Measurements from ENCODE around the gene GFRA1.

The GFRA1 gene

DNA sequence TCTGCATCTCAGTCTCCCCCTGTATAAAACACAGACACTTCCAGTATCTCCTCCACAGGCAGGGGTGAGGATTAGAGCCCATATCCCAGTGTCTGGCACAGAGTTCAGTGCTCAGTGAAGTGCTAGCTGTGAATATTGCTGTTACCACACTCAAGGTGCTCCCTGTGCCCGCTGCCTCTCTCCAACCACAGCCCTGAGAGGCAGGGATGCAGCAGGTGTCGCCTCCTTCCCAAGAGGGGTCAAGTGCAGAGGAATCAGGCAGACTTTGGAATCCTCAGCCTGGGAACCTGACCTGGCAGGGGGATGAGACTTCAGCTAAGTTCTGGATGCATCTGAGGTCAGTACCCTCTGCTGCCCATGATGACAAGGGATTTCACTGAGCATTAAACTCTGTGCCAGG lies 163.1 kb downstream of the GFRA1 start:
- Histone ChIP-seq H3K36me3 (ENCODE audit: control insufficient read depth, insufficient read depth, low read length) (no peaks in the 10 kb centered on the region), H3K27ac (ENCODE audit: insufficient read depth, low read depth, low read length, poor library complexity, severe bottlenecking) (no peak overlapping the region), H3K4me3 (ENCODE audit: insufficient read depth, low read depth, low read length) (no peak overlapping the region), H3K4me1 (ENCODE audit: control insufficient read depth, insufficient read depth, low read length) (no peaks in the 10 kb centered on the region), H3K27me3 (ENCODE audit: control insufficient read depth, insufficient read depth, low read length, poor library complexity, severe bottlenecking) (no peaks in the 10 kb centered on the region), H3K9me3 (ENCODE audit: control insufficient read depth, low read length) (no peaks in the 10 kb centered on the region)
- 90 to 92% methylated on average over 2 of the region's 2 CpGs for WGBS, 2 experiments

DNA sequence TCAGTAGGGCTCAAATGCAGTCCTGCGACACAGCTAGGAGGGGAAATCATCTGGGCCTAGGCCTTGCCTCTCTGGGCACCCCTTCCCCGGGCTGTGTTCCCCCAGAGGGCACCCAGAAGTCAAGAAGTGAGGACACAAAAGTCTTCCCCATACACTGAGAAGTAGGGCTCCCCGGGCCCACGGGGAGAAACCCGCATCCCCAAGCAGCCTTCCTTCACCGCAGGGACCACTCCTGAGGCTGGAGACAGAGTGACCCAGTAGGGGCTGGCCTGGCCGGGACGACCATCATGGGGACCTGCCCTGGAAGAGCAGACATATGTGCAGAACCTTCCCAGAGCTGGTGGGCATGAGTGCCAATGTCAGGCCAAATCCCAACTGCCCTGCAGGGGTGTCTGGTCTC lies 163.5 kb downstream of the GFRA1 start:
- 95% methylated on average over 8 of the region's 8 CpGs for WGBS, 2 experiments
- Histone ChIP-seq H3K4me3 (ENCODE audit: insufficient read depth, low read depth, low read length) (no peak overlapping the region), H3K4me1 (ENCODE audit: control insufficient read depth, insufficient read depth, low read length) (no peaks in the 10 kb centered on the region), H3K9me3 (ENCODE audit: control insufficient read depth, low read length) (no peaks in the 10 kb centered on the region), H3K27me3 (ENCODE audit: control insufficient read depth, insufficient read depth, low read length, poor library complexity, severe bottlenecking) (no peaks in the 10 kb centered on the region), H3K36me3 (ENCODE audit: control insufficient read depth, insufficient read depth, low read length) (no peaks in the 10 kb centered on the region), H3K27ac (ENCODE audit: insufficient read depth, low read depth, low read length, poor library complexity, severe bottlenecking) (no peak overlapping the region)

DNA sequence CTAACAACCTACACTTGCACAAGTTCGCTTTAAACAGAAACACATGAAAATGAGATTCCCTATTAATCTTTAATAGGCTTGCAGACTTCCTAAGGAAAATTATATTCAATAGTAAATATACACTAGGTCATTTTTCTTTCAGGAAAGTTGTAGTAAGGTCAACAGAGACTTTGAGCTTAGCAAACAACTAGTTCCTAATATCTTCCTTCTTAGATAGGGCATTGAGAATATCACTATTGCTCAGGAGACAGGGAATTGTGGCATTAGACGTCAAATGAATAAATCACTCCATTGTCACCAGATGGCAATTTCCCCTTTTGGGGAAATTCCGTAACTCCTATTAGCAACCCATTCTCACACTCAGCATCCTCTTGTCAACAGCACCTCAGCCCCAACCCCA lies 164.9 kb downstream of the GFRA1 start:
- H3K4me3 ChIP-seq (ENCODE audit: insufficient read depth, low read depth, low read length), result no peak overlapping the region
- 92 to 94% methylated on average over 2 of the region's 3 CpGs for WGBS, 2 experiments

DNA sequence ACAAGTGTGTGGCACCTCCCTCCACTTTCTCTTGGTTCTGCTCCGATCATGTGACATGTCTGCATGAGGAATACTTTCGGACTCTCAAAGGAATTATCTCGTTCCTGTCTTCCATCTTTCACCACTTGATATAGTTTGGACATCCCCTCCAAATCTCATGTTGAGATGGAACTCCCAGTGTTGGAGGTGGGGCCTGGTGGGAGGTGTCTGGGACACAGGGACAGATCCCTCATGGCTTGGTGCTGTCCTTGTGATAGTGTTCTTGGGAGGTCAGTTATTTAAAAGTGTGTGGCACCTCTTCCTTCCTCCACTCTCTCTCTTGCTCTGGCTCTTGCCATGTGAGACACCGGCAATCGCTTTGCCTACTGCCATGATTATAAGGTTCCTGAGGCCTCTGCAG lies 166.4 kb downstream of the GFRA1 start:
- H3K4me3 ChIP-seq (ENCODE audit: insufficient read depth, low read depth, low read length), result no peak overlapping the region
- H3K9me3 ChIP-seq (ENCODE audit: control insufficient read depth, low read length), result no peaks in the 10 kb centered on the region
- 90% methylated on average over 5 of the region's 5 CpGs for WGBS, 2 experiments
- no peaks in the 10 kb centered on the region for H3K27me3 ChIP-seq (ENCODE audit: control insufficient read depth, insufficient read depth, low read length, poor library complexity, severe bottlenecking)
- no peaks in the 10 kb centered on the region for H3K4me1 ChIP-seq (ENCODE audit: control insufficient read depth, insufficient read depth, low read length)
- H3K36me3 ChIP-seq (ENCODE audit: control insufficient read depth, insufficient read depth, low read length), result no peaks in the 10 kb centered on the region
- no peak overlapping the region for H3K27ac ChIP-seq (ENCODE audit: insufficient read depth, low read depth, low read length, poor library complexity, severe bottlenecking)

More for the DNA sequence above, 164.9 kb downstream of the GFRA1 start:
- no peaks in the 10 kb centered on the region for H3K9me3 ChIP-seq (ENCODE audit: control insufficient read depth, low read length)
- no peaks in the 10 kb centered on the region for H3K36me3 ChIP-seq (ENCODE audit: control insufficient read depth, insufficient read depth, low read length)
- no peaks in the 10 kb centered on the region for H3K27me3 ChIP-seq (ENCODE audit: control insufficient read depth, insufficient read depth, low read length, poor library complexity, severe bottlenecking)
- H3K27ac ChIP-seq (ENCODE audit: insufficient read depth, low read depth, low read length, poor library complexity, severe bottlenecking), result no peak overlapping the region
- H3K4me1 ChIP-seq (ENCODE audit: control insufficient read depth, insufficient read depth, low read length), result no peaks in the 10 kb centered on the region

DNA sequence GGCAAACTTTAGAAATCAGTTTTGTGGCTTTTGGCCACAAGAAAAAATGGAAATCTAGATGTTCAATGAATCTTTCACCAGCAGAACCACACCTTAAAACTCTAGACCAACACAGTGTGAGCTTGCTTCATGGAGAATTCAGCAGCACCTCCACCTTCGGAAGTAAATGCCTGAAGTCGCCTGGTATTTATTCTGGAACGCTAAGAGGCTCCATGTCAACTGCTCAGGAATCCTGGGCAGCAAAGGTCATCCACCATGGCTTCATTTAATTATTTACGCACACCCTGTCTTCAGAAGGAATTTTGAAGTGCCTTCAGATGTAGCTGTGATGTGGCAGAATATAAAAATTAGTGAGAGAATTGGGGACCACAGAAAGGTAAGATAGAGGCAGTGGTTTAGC lies 167.7 kb downstream of the GFRA1 start:
- H3K4me1 ChIP-seq (ENCODE audit: control insufficient read depth, insufficient read depth, low read length), result no peaks in the 10 kb centered on the region
- no peak overlapping the region for H3K4me3 ChIP-seq (ENCODE audit: insufficient read depth, low read depth, low read length)
- H3K36me3 ChIP-seq (ENCODE audit: control insufficient read depth, insufficient read depth, low read length), result no peaks in the 10 kb centered on the region
- H3K9me3 ChIP-seq (ENCODE audit: control insufficient read depth, low read length), result no peaks in the 10 kb centered on the region
- H3K27me3 ChIP-seq (ENCODE audit: control insufficient read depth, insufficient read depth, low read length, poor library complexity, severe bottlenecking), result no peaks in the 10 kb centered on the region
- H3K27ac ChIP-seq (ENCODE audit: insufficient read depth, low read depth, low read length, poor library complexity, severe bottlenecking), result no peak overlapping the region
- 95 to 100% methylated on average over 4 of the region's 4 CpGs for WGBS, 2 experiments

DNA sequence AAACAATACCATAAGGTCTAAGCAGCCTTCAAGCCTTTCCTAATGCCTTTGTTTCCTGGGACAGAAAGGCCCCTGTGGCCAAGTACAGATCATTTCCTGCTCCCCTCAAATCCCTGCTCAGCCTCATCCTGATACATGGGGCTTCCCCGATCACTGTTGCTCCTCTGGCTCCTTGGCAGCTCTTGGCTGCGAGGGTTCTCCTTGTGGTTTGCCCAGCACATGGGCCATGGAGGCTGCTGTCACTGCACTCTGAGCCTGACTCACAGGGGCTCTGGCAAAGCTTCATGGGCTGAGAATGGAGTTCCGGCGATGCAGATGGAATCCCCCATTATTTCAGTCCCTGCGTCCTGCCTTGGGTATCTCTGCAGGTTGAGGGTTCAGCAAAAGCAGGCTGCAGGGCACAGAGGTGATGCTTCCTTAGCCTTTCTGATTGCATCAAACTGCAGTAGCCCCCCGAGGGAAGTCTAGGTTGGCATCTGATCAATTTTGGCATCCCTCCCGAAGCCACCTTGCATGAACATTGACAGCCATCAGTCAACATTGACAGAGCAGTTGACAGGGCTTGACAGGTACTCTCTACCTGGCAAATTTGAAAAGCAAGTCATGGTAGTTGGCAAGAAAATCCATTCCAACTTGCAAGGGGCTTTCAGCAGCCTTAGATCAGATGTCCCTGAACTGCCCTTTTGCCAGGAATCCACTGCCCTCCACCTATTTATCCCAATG lies 168.6 kb downstream of the GFRA1 start:
- Histone ChIP-seq H3K4me3 (ENCODE audit: insufficient read depth, low read depth, low read length) (no peak overlapping the region), H3K9me3 (ENCODE audit: control insufficient read depth, low read length) (no peaks in the 10 kb centered on the region), H3K27ac (ENCODE audit: insufficient read depth, low read depth, low read length, poor library complexity, severe bottlenecking) (no peak overlapping the region), H3K27me3 (ENCODE audit: control insufficient read depth, insufficient read depth, low read length, poor library complexity, severe bottlenecking) (no peaks in the 10 kb centered on the region), H3K36me3 (ENCODE audit: control insufficient read depth, insufficient read depth, low read length) (no peaks in the 10 kb centered on the region), H3K4me1 (ENCODE audit: control insufficient read depth, insufficient read depth, low read length) (no peaks in the 10 kb centered on the region)
- WGBS, 2 experiments, result 93 to 95% methylated on average over 7 of the region's 7 CpGs

DNA sequence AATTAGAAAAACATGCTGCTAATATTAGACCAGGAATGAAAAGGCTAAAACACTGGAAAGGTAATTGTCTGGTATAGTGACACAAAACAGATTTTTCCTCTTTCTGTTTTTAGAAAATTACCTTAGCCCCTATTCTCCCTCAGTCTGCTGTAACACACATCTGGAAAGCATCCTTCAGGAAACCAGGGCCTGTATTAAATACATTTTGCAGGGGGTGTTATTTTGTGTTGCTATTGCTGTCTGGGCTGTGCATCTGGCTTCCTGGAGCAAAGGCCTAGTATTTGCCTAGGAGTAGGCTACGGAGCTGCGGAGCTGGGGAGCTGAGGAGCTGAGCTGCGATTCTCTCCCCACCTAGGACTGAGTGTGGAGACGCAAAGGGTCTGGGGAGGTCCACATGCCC lies 169.3 kb downstream of the GFRA1 start:
- Histone ChIP-seq H3K27me3 (ENCODE audit: control insufficient read depth, insufficient read depth, low read length, poor library complexity, severe bottlenecking) (no peaks in the 10 kb centered on the region), H3K4me1 (ENCODE audit: control insufficient read depth, insufficient read depth, low read length) (no peaks in the 10 kb centered on the region), H3K4me3 (ENCODE audit: insufficient read depth, low read depth, low read length) (no peak overlapping the region), H3K27ac (ENCODE audit: insufficient read depth, low read depth, low read length, poor library complexity, severe bottlenecking) (no peak overlapping the region), H3K36me3 (ENCODE audit: control insufficient read depth, insufficient read depth, low read length) (no peaks in the 10 kb centered on the region), H3K9me3 (ENCODE audit: control insufficient read depth, low read length) (no peaks in the 10 kb centered on the region)
- WGBS, 2 experiments, result 96 to 98% methylated on average over 4 of the region's 4 CpGs

DNA sequence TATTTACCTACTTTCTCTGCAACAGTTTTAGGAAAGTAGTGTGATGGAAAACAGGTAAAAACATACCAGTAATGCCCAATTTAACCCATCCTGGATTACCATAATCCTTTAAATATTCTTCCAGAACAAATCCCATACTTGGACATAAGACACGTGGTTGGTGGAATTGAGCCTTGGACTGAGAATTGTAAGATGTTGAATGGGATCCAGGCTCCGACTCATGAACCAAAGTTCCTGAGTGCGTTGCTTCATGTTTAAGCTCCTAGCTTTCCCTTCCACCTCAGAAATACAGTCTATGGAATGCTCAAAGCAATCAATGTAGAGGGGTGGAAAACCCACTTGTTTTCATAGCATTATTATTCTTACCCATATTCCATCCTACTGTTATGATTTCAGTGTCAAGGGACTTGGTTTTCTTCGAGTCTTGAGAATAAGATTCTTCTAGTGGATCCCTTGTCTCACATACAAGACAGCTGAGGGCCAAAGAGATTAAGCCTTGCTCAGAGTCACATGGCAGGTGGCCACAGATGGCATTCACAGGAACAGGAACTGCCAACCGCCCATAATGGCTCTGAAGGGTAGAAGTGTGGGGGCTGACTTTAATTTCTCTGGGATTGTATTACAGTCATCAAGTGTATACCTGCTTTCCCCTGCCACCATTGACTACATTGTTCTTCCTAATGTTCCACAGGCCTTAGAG lies 171.2 kb downstream of the GFRA1 start:
- Histone ChIP-seq H3K36me3 (ENCODE audit: control insufficient read depth, insufficient read depth, low read length) (no peaks in the 10 kb centered on the region), H3K9me3 (ENCODE audit: control insufficient read depth, low read length) (no peaks in the 10 kb centered on the region), H3K4me1 (ENCODE audit: control insufficient read depth, insufficient read depth, low read length) (peaks cover 8% of the 10 kb centered on the region), H3K4me3 (ENCODE audit: insufficient read depth, low read depth, low read length) (no peak overlapping the region), H3K27me3 (ENCODE audit: control insufficient read depth, insufficient read depth, low read length, poor library complexity, severe bottlenecking) (no peaks in the 10 kb centered on the region), H3K27ac (ENCODE audit: insufficient read depth, low read depth, low read length, poor library complexity, severe bottlenecking) (no peak overlapping the region)
- WGBS, 2 experiments, result 94 to 96% methylated on average over 5 of the region's 5 CpGs

DNA sequence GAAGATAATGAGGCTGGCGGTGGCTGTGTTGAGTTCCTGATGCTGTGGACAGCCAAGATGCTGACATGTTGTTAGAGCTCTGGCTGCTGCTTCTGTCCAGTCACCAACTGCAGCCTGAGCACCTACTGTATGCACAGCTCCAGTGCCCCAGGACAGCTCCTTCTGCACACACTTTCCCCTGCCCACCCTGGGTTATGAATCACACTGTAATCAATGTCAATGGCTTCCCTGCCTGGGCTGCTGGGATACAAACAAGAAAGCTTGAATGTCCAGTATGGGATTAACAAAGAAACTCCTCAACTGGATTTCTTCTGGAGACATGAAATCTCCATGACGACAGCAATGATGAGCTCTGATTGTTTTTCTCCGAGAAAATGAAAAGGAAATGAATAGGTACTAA lies 172.0 kb downstream of the GFRA1 start:
- Histone ChIP-seq H3K27me3 (ENCODE audit: control insufficient read depth, insufficient read depth, low read length, poor library complexity, severe bottlenecking) (no peaks in the 10 kb centered on the region), H3K36me3 (ENCODE audit: control insufficient read depth, insufficient read depth, low read length) (no peaks in the 10 kb centered on the region), H3K4me1 (ENCODE audit: control insufficient read depth, insufficient read depth, low read length) (peaks cover 8% of the 10 kb centered on the region), H3K27ac (ENCODE audit: insufficient read depth, low read depth, low read length, poor library complexity, severe bottlenecking) (no peak overlapping the region), H3K9me3 (ENCODE audit: control insufficient read depth, low read length) (no peaks in the 10 kb centered on the region), H3K4me3 (ENCODE audit: insufficient read depth, low read depth, low read length) (no peak overlapping the region)
- WGBS, 2 experiments, result 91 to 96% methylated on average over 3 of the region's 3 CpGs

DNA sequence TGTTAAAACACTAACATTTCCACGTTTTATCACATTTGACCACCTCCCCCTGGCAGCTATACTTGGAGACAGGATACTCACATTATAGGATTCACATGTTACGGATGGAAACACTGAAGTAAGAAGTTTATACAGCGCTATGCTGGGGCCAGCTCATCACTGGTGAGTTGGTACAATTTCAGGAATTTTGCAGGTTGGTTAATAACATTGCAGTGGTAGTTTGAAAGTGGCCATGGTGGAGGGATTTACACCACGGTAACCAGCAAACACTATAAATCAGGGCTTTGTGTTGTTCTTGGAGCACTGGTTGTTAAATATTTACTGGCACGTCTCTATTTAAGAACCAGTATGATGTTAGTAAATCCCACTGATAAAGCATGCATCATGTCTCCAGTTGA lies 174.0 kb downstream of the GFRA1 start:
- Histone ChIP-seq H3K4me1 (ENCODE audit: control insufficient read depth, insufficient read depth, low read length) (peaks cover 8% of the 10 kb centered on the region), H3K36me3 (ENCODE audit: control insufficient read depth, insufficient read depth, low read length) (no peaks in the 10 kb centered on the region), H3K27me3 (ENCODE audit: control insufficient read depth, insufficient read depth, low read length, poor library complexity, severe bottlenecking) (no peaks in the 10 kb centered on the region), H3K4me3 (ENCODE audit: insufficient read depth, low read depth, low read length) (no peak overlapping the region), H3K9me3 (ENCODE audit: control insufficient read depth, low read length) (no peaks in the 10 kb centered on the region), H3K27ac (ENCODE audit: insufficient read depth, low read depth, low read length, poor library complexity, severe bottlenecking) (no peak overlapping the region)
- WGBS, 2 experiments, result 95 to 97% methylated on average over 5 of the region's 5 CpGs
